Body of pancreas (tissue), 4 donors: Measurements from ENCODE around the gene RBM19. TPM values are rescaled to one million over a fixed set of nuclear protein-coding genes. Genes with fewer than 3 reads are reported as not detected.

Experiments
- ATAC-seq: fragments of 150-250 bp; one replicate; pipeline ENCODE4 v1.9.1; 2016
- DNase-seq, 4 donors: peaks; one replicate each; pipeline ENCODE4 v3.0.0-alpha.2; 2019
- H3K27ac ChIP-seq, 4 donors: fragments of 200-600 bp; sonication (generic); 1 replicate in 3 of 4; 2 replicates in 1 of 4; pipeline versions ENCODE4 v1.5.1 to v1.6.1; 2016 to 2019; ENCODE audit warnings: mild to moderate bottlenecking in 1 of 4, mixed read lengths in 1 of 4, moderate library complexity in 1 of 4
- H3K27me3 ChIP-seq, 2 donors: fragments of 200-600 bp; sonication (generic); one replicate each; pipeline ENCODE4 v1.6.0; 2016; ENCODE audit warnings: mild to moderate bottlenecking in 1 of 2
- H3K36me3 ChIP-seq, 2 donors: fragments of 200-600 bp; sonication (generic); replicated peaks in 1 of 2; 2 replicates each; pipeline ENCODE4 v1.5.1; 2016; ENCODE audit warnings: low read depth in 2 of 2; ENCODE audit not compliant: insufficient read depth in 1 of 2
- H3K4me1 ChIP-seq: fragments of 200-600 bp; sonication (generic); one replicate; pipeline ENCODE4 v1.6.0; 2016
- H3K4me3 ChIP-seq, 2 donors: fragments of 200-600 bp; sonication (generic); 1 replicate in 1 of 2; 2 replicates in 1 of 2; pipeline ENCODE4 v1.5.1; 2016 to 2019
- H3K9me3 ChIP-seq, 3 donors: fragments of 200-600 bp; sonication (generic); 1 replicate in 2 of 3; 2 replicates in 1 of 3; pipeline ENCODE4 v1.5.1; 2016
- POLR2A ChIP-seq, 3 donors: fragments of 450-650 bp; IDR thresholded peaks; one replicate each; pipeline ENCODE4 v1.6.1; 2016; ENCODE audit warnings: antibody characterized with exemption in 3 of 3, mild to moderate bottlenecking in 2 of 3
- WGBS, 2 donors: methylation state at CpG; one replicate each; pipeline ENCODE4 v1.1.5; 2017; 5-methylcytosine and 5-hydroxymethylcytosine counted together
- intact Hi-C: fragments of 100-400 bp; cut with DNase I; formaldehyde crosslinking; loops from one replicate; pipeline ENCODE4 v1.15.1; 2023
- total RNA-seq, 2 donors: library from RNA; depleted of rRNA; stranded (reverse); fragments of >200 nt; gene quantifications; one replicate each; pipeline ENCODE4 v1.1.0, GENCODE V29; 2016
- TF ChIP-seq, protein P1 (sequence below), 7 experiments: fragments of 450-650 bp in 4 of 7; fragments of 200-600 bp in 3 of 7; sonication (generic) in 3 of 7; IDR thresholded peaks; one replicate each; pipeline ENCODE4 v1.5.1; 2016 to 2019; ENCODE audit warnings: antibody characterized with exemption in 7 of 7

Gene RBM19
- total RNA-seq, 2 donors from 2014 or later, result 18.4 to 36.3 TPM

DNA sequence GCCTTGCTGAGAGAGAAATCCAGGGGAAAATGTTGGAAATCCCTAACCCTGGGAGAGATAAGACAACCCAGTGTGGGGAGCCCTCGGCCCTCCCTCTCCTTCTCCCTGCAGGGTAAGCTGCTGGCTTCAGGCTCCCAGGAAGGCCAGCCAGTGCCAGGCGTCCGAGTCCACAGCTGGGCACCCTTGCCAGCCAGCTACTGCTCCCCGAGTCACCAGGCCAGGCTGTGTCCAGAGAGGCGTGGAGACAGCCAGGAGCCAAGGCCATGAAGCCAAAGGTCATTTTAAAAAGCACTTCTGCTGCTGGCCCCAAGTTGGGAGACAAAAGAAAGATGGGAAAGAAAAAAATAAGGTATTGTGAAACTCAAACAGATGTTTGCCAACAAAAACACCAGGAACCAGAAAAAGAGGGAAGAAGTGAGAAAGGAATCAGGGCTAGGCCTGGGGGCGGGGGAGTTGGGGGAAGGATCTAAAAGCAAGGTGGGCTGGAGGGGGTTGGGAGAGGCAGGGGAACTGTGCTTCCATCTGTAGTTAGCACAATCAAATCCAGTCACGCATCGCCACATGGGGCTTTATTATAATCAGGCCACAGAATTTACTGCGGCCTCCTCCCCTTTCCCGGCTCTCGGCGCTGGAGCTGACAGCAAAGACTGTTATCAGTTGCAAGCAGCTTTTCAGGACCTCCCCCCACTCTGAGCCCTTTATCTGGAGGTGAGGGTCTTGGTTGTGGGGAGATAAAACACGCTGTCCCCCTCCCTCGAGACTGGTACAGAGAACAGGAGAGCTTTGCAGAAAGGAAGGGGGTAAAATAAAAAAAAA lies 33.5 kb downstream of the RBM19 start:
- Histone ChIP-seq H3K27ac (no peak overlapping the region), H3K27me3 (no peaks in the 10 kb centered on the region), H3K9me3 (no peaks in the 10 kb centered on the region), H3K4me3 (no peak overlapping the region), H3K36me3 (peaks cover 0 to 9% of the 10 kb centered on the region in 2 donors), H3K4me1 (no peaks in the 10 kb centered on the region)
- ATAC-seq (no peak), DNase-seq (no peak)
- TF ChIP-seq, protein P1, sequence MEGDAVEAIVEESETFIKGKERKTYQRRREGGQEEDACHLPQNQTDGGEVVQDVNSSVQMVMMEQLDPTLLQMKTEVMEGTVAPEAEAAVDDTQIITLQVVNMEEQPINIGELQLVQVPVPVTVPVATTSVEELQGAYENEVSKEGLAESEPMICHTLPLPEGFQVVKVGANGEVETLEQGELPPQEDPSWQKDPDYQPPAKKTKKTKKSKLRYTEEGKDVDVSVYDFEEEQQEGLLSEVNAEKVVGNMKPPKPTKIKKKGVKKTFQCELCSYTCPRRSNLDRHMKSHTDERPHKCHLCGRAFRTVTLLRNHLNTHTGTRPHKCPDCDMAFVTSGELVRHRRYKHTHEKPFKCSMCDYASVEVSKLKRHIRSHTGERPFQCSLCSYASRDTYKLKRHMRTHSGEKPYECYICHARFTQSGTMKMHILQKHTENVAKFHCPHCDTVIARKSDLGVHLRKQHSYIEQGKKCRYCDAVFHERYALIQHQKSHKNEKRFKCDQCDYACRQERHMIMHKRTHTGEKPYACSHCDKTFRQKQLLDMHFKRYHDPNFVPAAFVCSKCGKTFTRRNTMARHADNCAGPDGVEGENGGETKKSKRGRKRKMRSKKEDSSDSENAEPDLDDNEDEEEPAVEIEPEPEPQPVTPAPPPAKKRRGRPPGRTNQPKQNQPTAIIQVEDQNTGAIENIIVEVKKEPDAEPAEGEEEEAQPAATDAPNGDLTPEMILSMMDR (IDR thresholded peaks at IDR 0.05), result no peak
- TF ChIP-seq POLR2A (IDR thresholded peaks at IDR 0.05), result no peak
- 85 to 88% methylated on average over 13 to 14 of the region's 14 CpGs for WGBS, 2 donors
- intact Hi-C loops, result no loop called here

- WGBS, 2 donors, result 96 to 97% methylated on average over 6 of the region's 6 CpGs
- Histone ChIP-seq H3K27me3 (no peaks in the 10 kb centered on the region), H3K4me3 (no peak overlapping the region), H3K4me1 (no peaks in the 10 kb centered on the region), H3K9me3 (no peaks in the 10 kb centered on the region), H3K27ac (no peak overlapping the region), H3K36me3 (peaks cover 0 to 4% of the 10 kb centered on the region in 2 donors)
- DNase-seq (no peak), ATAC-seq (no peak)
- no peak for TF ChIP-seq POLR2A (IDR thresholded peaks at IDR 0.05)
- TF ChIP-seq, protein P1 (IDR thresholded peaks at IDR 0.05), result no peak
- intact Hi-C loops, result no loop called here
Observed at GRCh38 chr12:113931517-113931916, 34.6 kb downstream of the RBM19 start.

- Histone ChIP-seq H3K36me3 (peaks cover 0 to 7% of the 10 kb centered on the region in 2 donors), H3K4me3 (no peak overlapping the region), H3K27ac (no peak overlapping the region), H3K9me3 (no peaks in the 10 kb centered on the region), H3K4me1 (no peaks in the 10 kb centered on the region), H3K27me3 (no peaks in the 10 kb centered on the region)
- WGBS, 2 donors, result 82 to 86% methylated on average over 4 of the region's 4 CpGs
- TF ChIP-seq, protein P1 (IDR thresholded peaks at IDR 0.05), result no peak
- TF ChIP-seq POLR2A (IDR thresholded peaks at IDR 0.05), result no peak
- intact Hi-C loops, result no loop called here
- DNase-seq (no peak), ATAC-seq (no peak)
Observed at GRCh38 chr12:113930249-113930648, 35.9 kb downstream of the RBM19 start.

GRCh38 chr12:113929312-113929989 lies 36.7 kb downstream of the RBM19 start:
- no peak for DNase-seq
- H3K4me3 ChIP-seq, result no peak overlapping the region
- no peak for ATAC-seq
- no peak for TF ChIP-seq POLR2A (IDR thresholded peaks at IDR 0.05)
- TF ChIP-seq, protein P1 (IDR thresholded peaks at IDR 0.05), result no peak
- no peaks in the 10 kb centered on the region for H3K27me3 ChIP-seq
- WGBS, 2 donors, result 67 to 68% methylated on average over 5 of the region's 5 CpGs
- no peak overlapping the region for H3K27ac ChIP-seq
- peaks cover 0 to 9% of the 10 kb centered on the region in 2 donors for H3K36me3 ChIP-seq
- no peaks in the 10 kb centered on the region for H3K4me1 ChIP-seq
- intact Hi-C loops, result no loop called here
- no peaks in the 10 kb centered on the region for H3K9me3 ChIP-seq
